NCI-H524 treated with DMSO at 0.1 percent for 48 hours (cell line): ENCODE data around the gene PTPRN2.
A peak's percentile ranks its signal among the peaks of the same experiment; 100 is the strongest.
"Not testable (repeated sequence)": the region's sequence is repeated elsewhere in the genome, so short reads cannot be mapped to it uniquely, and the experiment has no call there.

ENCODE experiments used
- DNase-seq: peaks from one replicate; lab custom pipeline; 2025; lab: John Stamatoyannopoulos, UW

Gene PTPRN2

GRCh38 chr7:158348039-158348438 lies 239.6 kb downstream of the PTPRN2 start:
- DNase-seq: not testable (repeated sequence)

- no peak for DNase-seq
Measured at GRCh38 chr7:158345731-158346130, 241.9 kb downstream of the PTPRN2 start.

GRCh38 chr7:158344706-158345300 lies 242.8 kb downstream of the PTPRN2 start:
- DNase-seq: no peak

- no peak for DNase-seq
Measured at GRCh38 chr7:158343936-158344455, 243.6 kb downstream of the PTPRN2 start.

GRCh38 chr7:158343526-158343925 lies 244.1 kb downstream of the PTPRN2 start:
- no peak for DNase-seq

GRCh38 chr7:158341097-158341496 lies 246.5 kb downstream of the PTPRN2 start:
- not testable (repeated sequence) for DNase-seq

GRCh38 chr7:158336952-158337351 lies 250.7 kb downstream of the PTPRN2 start:
- DNase-seq: not testable (repeated sequence)

- DNase-seq: not testable (repeated sequence)
Measured at GRCh38 chr7:158332516-158332915, 255.1 kb downstream of the PTPRN2 start.

GRCh38 chr7:158331826-158332450 lies 255.7 kb downstream of the PTPRN2 start:
- DNase-seq: not testable (repeated sequence)

GRCh38 chr7:158329686-158330085 lies 257.9 kb downstream of the PTPRN2 start:
- DNase-seq: no peak

GRCh38 chr7:158329014-158329610 lies 258.5 kb downstream of the PTPRN2 start:
- DNase-seq: no peak

- DNase-seq: no peak
Measured at GRCh38 chr7:158328376-158329013, 259.1 kb downstream of the PTPRN2 start.

- no peak for DNase-seq
Measured at GRCh38 chr7:158327571-158328180, 259.9 kb downstream of the PTPRN2 start.

GRCh38 chr7:158327012-158327411 lies 260.6 kb downstream of the PTPRN2 start:
- no peak for DNase-seq

- DNase-seq: peak; percentile 4
Measured at GRCh38 chr7:158325530-158326381, 261.9 kb downstream of the PTPRN2 start.

- DNase-seq: no peak
Measured at GRCh38 chr7:158324397-158325360, 262.9 kb downstream of the PTPRN2 start.

GRCh38 chr7:158323741-158324396 lies 263.8 kb downstream of the PTPRN2 start:
- DNase-seq: no peak

- no peak for DNase-seq
Measured at GRCh38 chr7:158322616-158323530, 264.8 kb downstream of the PTPRN2 start.
